GM04504 (cell line): ENCODE data around the gene SUPV3L1.
"Not testable (repeated sequence)": the region's sequence is repeated elsewhere in the genome, so short reads cannot be mapped to it uniquely, and the experiment has no call there.

ENCODE experiments used
- DNase-seq: peaks from one replicate; pipeline ENCODE4 v3.0.0-alpha.2; 2012; ENCODE audit warnings: low read depth

SUPV3L1 gene

GRCh38 chr10:69179743-69180524 lies at the start of gene SUPV3L1:
Gene SUPV3L1, plus strand, starts transcription at chr10:69180234. Its CDS starts 58 bp downstream, at chr10:69180292.
- DNase-seq, result peak; percentile 91

- no peak for DNase-seq
Measured at GRCh38 chr10:69130251-69130650, 49.8 kb upstream of the SUPV3L1 start.

- DNase-seq, result no peak
Measured at GRCh38 chr10:69139961-69140360, 40.1 kb upstream of the SUPV3L1 start.

GRCh38 chr10:69141304-69141703 lies 38.7 kb upstream of the SUPV3L1 start:
- DNase-seq, result no peak

- not testable (repeated sequence) for DNase-seq
Measured at GRCh38 chr10:69142074-69142473, 38.0 kb upstream of the SUPV3L1 start.

- DNase-seq, result no peak
Measured at GRCh38 chr10:69142983-69143382, 37.1 kb upstream of the SUPV3L1 start.

- DNase-seq, result no peak
Measured at GRCh38 chr10:69145329-69145728, 34.7 kb upstream of the SUPV3L1 start.

- DNase-seq, result no peak
Measured at GRCh38 chr10:69145864-69146263, 34.2 kb upstream of the SUPV3L1 start.

GRCh38 chr10:69146759-69147158 lies 33.3 kb upstream of the SUPV3L1 start:
- no peak for DNase-seq

GRCh38 chr10:69151984-69152383 lies 28.1 kb upstream of the SUPV3L1 start:
- no peak for DNase-seq

- DNase-seq, result no peak
Measured at GRCh38 chr10:69153227-69153626, 26.8 kb upstream of the SUPV3L1 start.

- peak; percentile 38 for DNase-seq
Measured at GRCh38 chr10:69160809-69161241, 19.2 kb upstream of the SUPV3L1 start.

GRCh38 chr10:69168493-69168892 lies 11.5 kb upstream of the SUPV3L1 start:
- no peak for DNase-seq

GRCh38 chr10:69172241-69172982 lies 7.6 kb upstream of the SUPV3L1 start:
- peak; percentile 18 for DNase-seq

GRCh38 chr10:69175326-69175725 lies 4.7 kb upstream of the SUPV3L1 start:
- DNase-seq, result not testable (repeated sequence)

GRCh38 chr10:69176823-69177222 lies 3.2 kb upstream of the SUPV3L1 start:
- DNase-seq, result no peak

- DNase-seq, result no peak
Measured at GRCh38 chr10:69179089-69179742, 818 bp upstream of the SUPV3L1 start.

GRCh38 chr10:69180525-69181204 lies 631 bp downstream of the SUPV3L1 start:
- DNase-seq, result no peak

GRCh38 chr10:69181433-69181832 lies 1.4 kb downstream of the SUPV3L1 start:
- DNase-seq, result no peak

GRCh38 chr10:69182005-69182404 lies 2.0 kb downstream of the SUPV3L1 start:
- no peak for DNase-seq

GRCh38 chr10:69186524-69186923 lies 6.5 kb downstream of the SUPV3L1 start:
- DNase-seq, result no peak

GRCh38 chr10:69201045-69201444 lies 21.0 kb downstream of the SUPV3L1 start:
- DNase-seq, result no peak
